Measurements from ENCODE around the gene GBA3. TPM values are rescaled to one million over a fixed set of nuclear protein-coding genes. Genes with fewer than 3 reads are reported as not detected.

Gene GBA3
- total and polyA plus RNA-seq, 8 donors: 0.12 to 0.92 (median 0.26) TPM; not detected in 2

DNA sequence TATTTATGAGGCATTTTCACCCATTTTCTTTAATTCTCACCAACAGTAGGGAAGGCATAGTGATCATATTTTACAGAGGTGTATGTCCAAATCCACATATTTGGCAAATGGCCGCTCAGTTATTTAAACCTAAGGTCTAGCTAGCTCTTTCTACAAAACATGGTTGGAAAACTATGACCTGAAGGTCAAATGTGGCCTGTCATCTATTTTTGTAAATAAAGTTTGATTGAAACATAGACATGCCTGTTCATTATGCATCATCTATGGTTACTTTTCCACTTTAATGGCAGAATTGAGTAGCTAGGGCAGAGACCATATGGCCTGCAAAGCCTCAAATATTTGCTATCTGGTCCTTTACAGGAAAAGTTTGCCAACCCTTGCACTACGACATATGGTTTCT lies 44.2 kb downstream of the GBA3 start:
- TF ChIP-seq, protein P1, sequence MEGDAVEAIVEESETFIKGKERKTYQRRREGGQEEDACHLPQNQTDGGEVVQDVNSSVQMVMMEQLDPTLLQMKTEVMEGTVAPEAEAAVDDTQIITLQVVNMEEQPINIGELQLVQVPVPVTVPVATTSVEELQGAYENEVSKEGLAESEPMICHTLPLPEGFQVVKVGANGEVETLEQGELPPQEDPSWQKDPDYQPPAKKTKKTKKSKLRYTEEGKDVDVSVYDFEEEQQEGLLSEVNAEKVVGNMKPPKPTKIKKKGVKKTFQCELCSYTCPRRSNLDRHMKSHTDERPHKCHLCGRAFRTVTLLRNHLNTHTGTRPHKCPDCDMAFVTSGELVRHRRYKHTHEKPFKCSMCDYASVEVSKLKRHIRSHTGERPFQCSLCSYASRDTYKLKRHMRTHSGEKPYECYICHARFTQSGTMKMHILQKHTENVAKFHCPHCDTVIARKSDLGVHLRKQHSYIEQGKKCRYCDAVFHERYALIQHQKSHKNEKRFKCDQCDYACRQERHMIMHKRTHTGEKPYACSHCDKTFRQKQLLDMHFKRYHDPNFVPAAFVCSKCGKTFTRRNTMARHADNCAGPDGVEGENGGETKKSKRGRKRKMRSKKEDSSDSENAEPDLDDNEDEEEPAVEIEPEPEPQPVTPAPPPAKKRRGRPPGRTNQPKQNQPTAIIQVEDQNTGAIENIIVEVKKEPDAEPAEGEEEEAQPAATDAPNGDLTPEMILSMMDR (IDR thresholded peaks at IDR 0.05): no peak
- ATAC-seq: no peak
- Histone ChIP-seq H3K4me1 (no peaks in the 10 kb centered on the region), H3K36me3 (no peaks in the 10 kb centered on the region), H3K4me3 (no peak overlapping the region), H3K27me3 (no peaks in the 10 kb centered on the region), H3K9me3 (no peaks in the 10 kb centered on the region), H3K27ac (no peak overlapping the region)
- FAIRE-seq: no peak
- 69 to 86% methylated on average over 2 of the region's 2 CpGs for WGBS, 2 donors
- DNase-seq: no peak
- intact Hi-C loops (cut with DNase I): no loop called here

DNA sequence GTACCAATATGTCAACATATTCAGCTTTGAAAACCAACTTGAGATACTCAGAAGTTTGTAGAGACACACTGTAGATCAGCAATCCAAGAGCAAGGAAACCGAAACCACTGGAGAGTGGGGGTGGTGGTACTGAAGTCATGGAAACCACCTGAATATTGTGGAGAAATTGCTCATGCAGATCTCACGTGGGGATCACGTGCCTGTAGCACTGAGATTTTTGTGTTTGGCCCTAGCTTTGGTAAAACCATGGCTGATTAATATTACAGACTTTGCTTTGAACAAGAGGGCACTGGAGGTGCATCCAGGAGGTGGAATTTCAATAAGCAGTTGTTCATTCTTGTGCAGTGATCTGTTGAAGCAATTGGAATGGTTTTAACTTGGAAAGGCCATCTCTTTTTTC lies 47.2 kb downstream of the GBA3 start:
- TF ChIP-seq, protein P1 (IDR thresholded peaks at IDR 0.05): no peak
- DNase-seq (no peak), FAIRE-seq (no peak), ATAC-seq (no peak)
- Histone ChIP-seq H3K9me3 (no peaks in the 10 kb centered on the region), H3K4me1 (no peaks in the 10 kb centered on the region), H3K27me3 (no peaks in the 10 kb centered on the region), H3K4me3 (no peak overlapping the region), H3K27ac (no peak overlapping the region), H3K36me3 (no peaks in the 10 kb centered on the region)
- intact Hi-C loops (cut with DNase I): no loop called here
- WGBS, 2 donors: 46 to 49% methylated on average over 3 of the region's 3 CpGs

DNA sequence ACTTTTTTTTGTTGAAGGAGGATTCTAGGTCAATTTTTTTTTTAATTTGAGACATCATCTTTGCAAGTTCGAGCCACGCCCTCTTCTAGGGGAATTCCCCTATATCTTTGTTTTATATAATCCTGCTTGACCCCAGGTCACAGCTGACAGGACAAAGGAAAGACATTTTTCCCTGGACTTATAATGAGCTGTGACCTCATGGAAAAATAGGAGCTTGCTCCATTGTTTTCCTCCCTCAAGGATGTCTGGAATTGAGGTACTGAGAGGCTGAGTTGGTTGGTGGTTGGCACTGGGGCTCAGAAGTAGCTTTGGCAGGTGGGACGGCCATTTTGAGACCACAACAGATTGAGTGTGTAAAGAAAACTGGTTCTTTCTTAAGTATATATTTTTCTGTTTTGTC lies 49.0 kb downstream of the GBA3 start:
- Histone ChIP-seq H3K27ac (no peak overlapping the region), H3K4me3 (no peak overlapping the region), H3K4me1 (no peaks in the 10 kb centered on the region), H3K27me3 (no peaks in the 10 kb centered on the region), H3K36me3 (no peaks in the 10 kb centered on the region), H3K9me3 (no peaks in the 10 kb centered on the region)
- FAIRE-seq (no peak), DNase-seq (no peak), ATAC-seq (no peak)
- intact Hi-C loops (cut with DNase I): no loop called here
- WGBS, 2 donors: 64 to 72% methylated on average over 3 of the region's 3 CpGs
- TF ChIP-seq, protein P1 (IDR thresholded peaks at IDR 0.05): no peak

DNA sequence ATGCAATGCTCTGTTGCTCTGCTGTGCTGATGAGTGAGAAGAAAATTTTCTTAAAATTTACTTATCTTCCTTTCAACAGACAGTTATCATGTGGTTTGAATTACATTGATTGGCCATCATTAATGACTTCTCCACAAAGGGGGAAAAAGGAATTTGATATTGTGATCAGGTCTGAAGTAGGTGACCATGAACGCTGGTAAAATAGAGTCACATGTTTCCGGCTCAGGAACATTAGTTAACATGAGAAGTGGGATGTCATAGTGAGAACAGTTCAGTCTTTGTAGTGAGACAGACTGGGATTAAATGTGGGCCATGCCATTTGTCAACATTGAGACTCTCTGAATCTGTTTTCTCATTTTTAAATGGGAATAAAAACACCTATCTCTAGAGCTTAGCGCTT lies 50.6 kb downstream of the GBA3 start:
- FAIRE-seq: no peak
- intact Hi-C loops (cut with DNase I): no loop called here

DNA sequence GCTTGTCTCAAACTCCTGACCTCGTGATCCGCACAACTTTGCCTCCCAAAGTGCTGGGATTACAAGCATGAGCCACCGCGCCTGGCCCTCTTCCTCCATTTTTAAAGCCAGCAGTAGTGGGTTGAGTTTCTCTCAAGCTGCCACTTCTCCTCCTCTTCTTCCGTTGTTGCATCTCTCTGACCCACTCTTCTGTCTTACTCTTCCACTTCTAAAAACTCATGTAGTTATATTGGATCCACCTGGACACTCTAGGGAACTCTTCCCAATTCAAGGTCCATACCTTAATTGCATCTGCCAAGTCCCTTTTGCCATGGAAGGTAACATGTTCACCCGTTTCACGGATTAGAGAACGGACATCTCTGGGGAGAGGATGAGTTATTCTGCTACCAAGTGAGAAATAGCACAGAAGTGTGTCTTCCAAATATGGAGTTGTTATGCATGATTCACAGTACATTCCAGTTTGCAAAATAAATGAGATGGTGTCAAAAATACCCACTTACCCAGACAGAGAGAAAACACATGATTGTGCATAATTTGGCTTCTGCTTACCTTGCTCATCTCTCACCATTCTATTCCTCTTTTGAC lies 51.8 kb downstream of the GBA3 start:
- FAIRE-seq (no peak), ATAC-seq (no peak), DNase-seq (no peak)
- H3K36me3 ChIP-seq: no peaks in the 10 kb centered on the region
- no peak overlapping the region for H3K4me3 ChIP-seq
- H3K27ac ChIP-seq: no peak overlapping the region
- WGBS, 2 donors: 71 to 85% methylated on average over 8 of the region's 8 CpGs
- H3K9me3 ChIP-seq: no peaks in the 10 kb centered on the region
- TF ChIP-seq, protein P1 (IDR thresholded peaks at IDR 0.05): no peak
- H3K27me3 ChIP-seq: no peaks in the 10 kb centered on the region
- intact Hi-C loops (cut with DNase I): no loop called here
- H3K4me1 ChIP-seq: no peaks in the 10 kb centered on the region

More for the DNA sequence above, 50.6 kb downstream of the GBA3 start:
- Histone ChIP-seq H3K4me3 (no peak overlapping the region), H3K27me3 (no peaks in the 10 kb centered on the region), H3K4me1 (no peaks in the 10 kb centered on the region), H3K36me3 (no peaks in the 10 kb centered on the region), H3K27ac (no peak overlapping the region), H3K9me3 (no peaks in the 10 kb centered on the region)
- ATAC-seq (no peak), DNase-seq (no peak)
- TF ChIP-seq, protein P1 (IDR thresholded peaks at IDR 0.05): no peak
- WGBS, 2 donors: 45 to 47% methylated on average over 3 of the region's 3 CpGs

Data from pancreas (tissue), 10 donors.